GM18517 (cell line): ENCODE measurements around the gene CD1E.
"Not testable (repeated sequence)": the region's sequence is repeated elsewhere in the genome, so short reads cannot be mapped to it uniquely, and the experiment has no call there.

Experiments
- ATAC-seq: cut with Tn5 transposase; IDR thresholded peaks from one replicate; pipeline ENCODE4 v1.9.1; 2021; ENCODE audit warnings: mild to moderate bottlenecking, moderate library complexity; ENCODE audit not compliant: unreplicated experiment

Gene CD1E

GRCh38 chr1:158353303-158354075 lies at the start of gene CD1E:
Gene CD1E, plus strand, starts transcription at chr1:158353894. Its CDS starts 95 bp downstream, at chr1:158353989.
- ATAC-seq, result no peak

GRCh38 chr1:158310623-158311022 lies 43.1 kb upstream of the CD1E start:
- ATAC-seq, result peak; percentile 66

GRCh38 chr1:158311066-158311465 lies 42.6 kb upstream of the CD1E start:
- ATAC-seq, result peak; percentile 42

GRCh38 chr1:158323866-158324265 lies 29.8 kb upstream of the CD1E start:
- no peak for ATAC-seq

- no peak for ATAC-seq
These were observed 29.3 kb upstream of the CD1E start for GRCh38 chr1:158324395-158324794.

- ATAC-seq, result no peak
These were observed 26.2 kb upstream of the CD1E start for GRCh38 chr1:158327481-158327880.

GRCh38 chr1:158328426-158328825 lies 25.3 kb upstream of the CD1E start:
- ATAC-seq, result no peak

GRCh38 chr1:158329300-158329699 lies 24.4 kb upstream of the CD1E start:
- ATAC-seq, result no peak

- no peak for ATAC-seq
These were observed 24.0 kb upstream of the CD1E start for GRCh38 chr1:158329733-158330132.

- no peak for ATAC-seq
These were observed 23.1 kb upstream of the CD1E start for GRCh38 chr1:158330391-158331105.

GRCh38 chr1:158331106-158331425 lies 22.6 kb upstream of the CD1E start:
- ATAC-seq, result no peak

- ATAC-seq, result no peak
These were observed 22.1 kb upstream of the CD1E start, which contains the start of gene CD1B for GRCh38 chr1:158331481-158332150. Gene CD1B, minus strand, starts transcription at chr1:158331531. Its CDS starts 108 bp downstream, at chr1:158331423.

GRCh38 chr1:158333405-158334155 lies 20.1 kb upstream of the CD1E start:
- no peak for ATAC-seq

- ATAC-seq, result no peak
These were observed 19.0 kb upstream of the CD1E start for GRCh38 chr1:158334526-158335212.

GRCh38 chr1:158335213-158335532 lies 18.5 kb upstream of the CD1E start:
- no peak for ATAC-seq

- ATAC-seq, result not testable (repeated sequence)
These were observed 17.3 kb upstream of the CD1E start for GRCh38 chr1:158336413-158336812.

GRCh38 chr1:158348946-158349345 lies 4.7 kb upstream of the CD1E start:
- not testable (repeated sequence) for ATAC-seq

- ATAC-seq, result no peak
These were observed 561 bp downstream of the CD1E start for GRCh38 chr1:158354255-158354654.

GRCh38 chr1:158355773-158356285 lies 2.1 kb downstream of the CD1E start:
- no peak for ATAC-seq

GRCh38 chr1:158356616-158357015 lies 2.9 kb downstream of the CD1E start:
- no peak for ATAC-seq
